Osteoblast (primary cell): Measurements from ENCODE around the gene C13orf46. TPM values are rescaled to one million over a fixed set of nuclear protein-coding genes. Genes with fewer than 3 reads are reported as not detected.
A peak's percentile ranks its signal among the peaks of the same experiment; 100 is the strongest.

ENCODE experiments used
- DNase-seq: peaks from one replicate; pipeline ENCODE4 v3.0.0; 2011; ENCODE audit warnings: low spot score, mixed read lengths; ENCODE audit not compliant: insufficient read length; ENCODE audit errors: missing footprints
- H2AFZ ChIP-seq: 2 replicates; pipeline ENCODE4 v1.6.0; 2011; ENCODE audit warnings: mild to moderate bottlenecking, low read length
- H3K27ac ChIP-seq: 2 replicates; pipeline ENCODE4 v1.5.1; 2011; ENCODE audit warnings: mild to moderate bottlenecking, low read depth, low read length, moderate library complexity
- H3K27me3 ChIP-seq: 2 replicates; pipeline ENCODE4 v1.6.0; 2012; ENCODE audit warnings: mild to moderate bottlenecking, control low read depth, inconsistent platforms, low read length, moderate library complexity; ENCODE audit not compliant: insufficient read depth
- H3K36me3 ChIP-seq: 2 replicates; pipeline ENCODE4 v1.5.1; 2011; ENCODE audit warnings: mild to moderate bottlenecking, low read length, control low read depth, moderate library complexity; ENCODE audit not compliant: insufficient read depth
- H3K4me1 ChIP-seq: 2 replicates; pipeline ENCODE4 v1.5.1; 2011; ENCODE audit warnings: mild to moderate bottlenecking, low read length, control low read depth, moderate library complexity; ENCODE audit not compliant: insufficient read depth
- H3K4me2 ChIP-seq: 2 replicates; pipeline ENCODE4 v1.6.0; 2011; ENCODE audit warnings: mild to moderate bottlenecking, low read length; ENCODE audit not compliant: insufficient read depth
- H3K4me3 ChIP-seq: fragments of 200-600 bp; sonication (generic); 3 replicates; pipeline ENCODE4 v1.5.1; 2012; ENCODE audit warnings: mild to moderate bottlenecking, low read length, inconsistent platforms; ENCODE audit not compliant: insufficient read depth
- H3K79me2 ChIP-seq: 2 replicates; pipeline ENCODE4 v1.6.0; 2012; ENCODE audit warnings: mild to moderate bottlenecking, low read length, control low read depth, inconsistent platforms; ENCODE audit not compliant: insufficient read depth
- H3K9me3 ChIP-seq: 2 replicates; pipeline ENCODE4 v1.5.1; 2011; ENCODE audit warnings: low read depth, low read length, control low read depth
- H4K20me1 ChIP-seq: 2 replicates; pipeline ENCODE4 v1.6.0; 2012; ENCODE audit warnings: mild to moderate bottlenecking, low read length, control low read depth; ENCODE audit not compliant: insufficient read depth
- total RNA-seq: library from RNA; depleted of rRNA; stranded (reverse); fragments of >200 nt; gene quantifications from 2 replicates; pipeline ENCODE4 v1.2.3, GENCODE V29; 2012
- TF ChIP-seq, protein P1 (sequence below): IDR thresholded peaks from 2 replicates; pipeline ENCODE4 v1.5.1; 2011; ENCODE audit warnings: mild to moderate bottlenecking, low read depth, low read length, moderate library complexity; ENCODE audit errors: extremely low read depth

The C13orf46 gene
- total RNA-seq, 1 donor, result 0.36 TPM

DNA sequence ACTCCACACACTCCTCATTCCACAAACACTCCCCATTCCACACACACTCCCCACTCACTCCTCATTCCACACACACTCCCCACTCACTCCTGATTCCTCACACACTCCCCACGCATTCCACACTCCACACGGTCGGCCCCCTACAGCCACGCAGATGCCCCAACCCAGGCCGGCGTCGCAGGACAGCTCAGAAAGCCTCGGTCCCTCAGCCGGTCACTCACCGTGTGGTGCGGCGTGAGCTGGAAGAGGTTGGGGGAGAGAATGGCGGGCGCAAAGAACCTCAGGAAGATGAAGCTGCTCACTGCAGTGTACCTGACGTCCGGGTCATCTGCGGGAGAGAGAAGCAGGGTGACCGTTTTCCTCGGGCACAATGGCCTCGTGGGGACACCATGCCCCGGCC lies 39.0 kb upstream of the C13orf46 start:
- TF ChIP-seq, protein P1, sequence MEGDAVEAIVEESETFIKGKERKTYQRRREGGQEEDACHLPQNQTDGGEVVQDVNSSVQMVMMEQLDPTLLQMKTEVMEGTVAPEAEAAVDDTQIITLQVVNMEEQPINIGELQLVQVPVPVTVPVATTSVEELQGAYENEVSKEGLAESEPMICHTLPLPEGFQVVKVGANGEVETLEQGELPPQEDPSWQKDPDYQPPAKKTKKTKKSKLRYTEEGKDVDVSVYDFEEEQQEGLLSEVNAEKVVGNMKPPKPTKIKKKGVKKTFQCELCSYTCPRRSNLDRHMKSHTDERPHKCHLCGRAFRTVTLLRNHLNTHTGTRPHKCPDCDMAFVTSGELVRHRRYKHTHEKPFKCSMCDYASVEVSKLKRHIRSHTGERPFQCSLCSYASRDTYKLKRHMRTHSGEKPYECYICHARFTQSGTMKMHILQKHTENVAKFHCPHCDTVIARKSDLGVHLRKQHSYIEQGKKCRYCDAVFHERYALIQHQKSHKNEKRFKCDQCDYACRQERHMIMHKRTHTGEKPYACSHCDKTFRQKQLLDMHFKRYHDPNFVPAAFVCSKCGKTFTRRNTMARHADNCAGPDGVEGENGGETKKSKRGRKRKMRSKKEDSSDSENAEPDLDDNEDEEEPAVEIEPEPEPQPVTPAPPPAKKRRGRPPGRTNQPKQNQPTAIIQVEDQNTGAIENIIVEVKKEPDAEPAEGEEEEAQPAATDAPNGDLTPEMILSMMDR, result no peak
- Histone ChIP-seq H3K79me2 (peaks cover 4% of the 10 kb centered on the region), H3K27me3 (no peaks in the 10 kb centered on the region), H2AFZ (no peak overlapping the region), H3K4me1 (no peaks in the 10 kb centered on the region), H4K20me1 (peaks cover 3% of the 10 kb centered on the region), H3K27ac (no peak overlapping the region), H3K4me3 (no peak overlapping the region), H3K4me2 (no peak overlapping the region), H3K36me3 (peaks cover 81% of the 10 kb centered on the region), H3K9me3 (no peaks in the 10 kb centered on the region)
- DNase-seq, result no peak

DNA sequence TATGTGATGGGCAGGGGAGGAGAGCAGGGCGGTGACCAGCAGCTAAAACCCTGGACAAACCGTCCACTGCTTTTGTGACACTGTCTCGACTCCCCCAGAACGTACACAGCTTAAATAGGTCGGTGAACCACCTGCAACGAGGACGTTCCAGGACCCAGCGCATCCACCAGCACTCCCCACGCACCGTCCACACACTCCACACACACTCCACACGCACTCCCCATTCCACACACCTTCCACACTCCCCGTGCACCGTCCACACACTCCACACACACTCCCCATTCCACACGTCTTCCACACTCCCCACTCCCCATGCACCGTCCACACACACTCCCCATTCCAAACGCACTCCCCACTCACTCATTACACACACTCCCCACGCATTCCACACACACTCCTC lies 38.3 kb upstream of the C13orf46 start:
- Histone ChIP-seq H3K4me1 (no peaks in the 10 kb centered on the region), H3K27ac (no peak overlapping the region), H3K9me3 (no peaks in the 10 kb centered on the region), H3K27me3 (no peaks in the 10 kb centered on the region), H3K4me3 (no peak overlapping the region), H2AFZ (no peak overlapping the region), H4K20me1 (peaks cover 3% of the 10 kb centered on the region), H3K4me2 (no peak overlapping the region), H3K79me2 (no peaks in the 10 kb centered on the region), H3K36me3 (peaks cover 78% of the 10 kb centered on the region)
- DNase-seq, result no peak
- TF ChIP-seq, protein P1, result no peak

DNA sequence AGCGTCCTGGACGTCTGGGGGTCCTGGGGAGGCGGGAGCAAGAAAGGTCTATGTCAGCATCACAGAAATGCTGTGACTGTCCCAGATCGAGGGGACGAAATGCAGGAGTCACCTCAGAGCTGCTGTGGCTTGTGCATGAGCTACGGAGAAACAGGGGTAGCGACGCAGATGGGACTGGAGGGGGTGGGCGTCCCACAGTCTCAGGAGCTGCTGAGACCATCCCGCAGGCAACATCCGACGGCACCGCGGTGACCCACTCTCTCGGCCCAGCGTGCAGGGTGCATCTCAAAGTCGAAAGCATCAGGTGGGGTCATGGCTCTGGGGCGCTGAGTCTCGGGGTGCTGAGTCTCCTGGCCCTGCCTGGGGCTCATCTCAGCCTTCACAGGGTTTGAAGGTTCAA lies 37.4 kb upstream of the C13orf46 start:
- H3K4me3 ChIP-seq, result no peak overlapping the region
- peak; percentile 94 for DNase-seq
- no peaks in the 10 kb centered on the region for H3K9me3 ChIP-seq
- TF ChIP-seq, protein P1, result no peak
- H3K27ac ChIP-seq, result no peak overlapping the region
- H3K36me3 ChIP-seq, result peaks cover 69% of the 10 kb centered on the region
- H3K27me3 ChIP-seq, result no peaks in the 10 kb centered on the region
- H2AFZ ChIP-seq, result no peak overlapping the region
- no peak overlapping the region for H3K4me2 ChIP-seq
- peaks cover 3% of the 10 kb centered on the region for H4K20me1 ChIP-seq
- H3K4me1 ChIP-seq, result no peaks in the 10 kb centered on the region
- no peaks in the 10 kb centered on the region for H3K79me2 ChIP-seq

DNA sequence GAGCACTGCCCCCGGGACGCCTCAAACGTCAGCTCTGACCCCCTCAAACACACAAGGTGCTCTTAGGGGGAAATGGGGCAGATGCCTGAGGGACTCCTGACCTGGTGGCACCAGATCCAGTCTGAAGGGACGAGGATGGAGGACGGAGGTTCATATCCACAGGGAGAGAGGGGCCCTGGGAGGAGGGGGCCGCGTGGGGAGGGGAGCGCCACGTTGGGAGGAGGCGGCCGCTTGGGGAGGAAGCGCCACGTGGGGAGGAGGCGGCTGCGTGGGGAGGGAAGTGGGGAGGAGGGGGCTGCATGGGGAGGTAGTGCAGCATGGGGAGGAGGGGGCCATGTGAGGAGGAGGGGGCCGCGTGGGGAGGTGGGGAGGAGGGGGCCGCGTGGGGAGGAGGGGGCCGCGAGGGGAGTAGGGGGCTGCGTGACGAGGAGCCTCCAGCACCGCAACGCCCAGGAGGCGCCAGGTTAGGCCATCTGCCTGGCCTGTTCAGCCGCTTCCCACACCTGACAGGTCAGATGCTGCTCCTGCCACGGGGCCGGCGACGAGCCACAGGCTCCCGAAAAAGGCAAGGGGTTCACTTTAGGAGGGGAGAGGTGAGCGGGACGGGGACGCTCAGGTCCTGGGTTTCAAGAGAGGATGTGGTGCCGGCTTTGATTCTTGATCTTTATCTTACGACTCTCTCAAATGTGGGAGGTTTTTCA lies 36.7 kb upstream of the C13orf46 start:
- DNase-seq, result no peak
- TF ChIP-seq, protein P1, result no peak
- H2AFZ ChIP-seq, result no peak overlapping the region
- no peaks in the 10 kb centered on the region for H3K9me3 ChIP-seq
- H3K4me3 ChIP-seq, result no peak overlapping the region
- H4K20me1 ChIP-seq, result peaks cover 3% of the 10 kb centered on the region
- peaks cover 62% of the 10 kb centered on the region for H3K36me3 ChIP-seq
- H3K79me2 ChIP-seq, result no peaks in the 10 kb centered on the region
- H3K4me2 ChIP-seq, result no peak overlapping the region
- H3K4me1 ChIP-seq, result no peaks in the 10 kb centered on the region
- no peak overlapping the region for H3K27ac ChIP-seq
- no peaks in the 10 kb centered on the region for H3K27me3 ChIP-seq
